Esophagus muscularis mucosa (tissue), 4 donors: ENCODE results near the gene C3orf85.

Source experiments
- EP300 ChIP-seq: sonication (generic); formaldehyde crosslinking; IDR thresholded peaks from one replicate; pipeline ENCODE4 v1.6.1; 2017; ENCODE audit warnings: antibody characterized with exemption
- POLR2A ChIP-seq: fragments of 450-650 bp; IDR thresholded peaks from one replicate; pipeline ENCODE4 v1.6.1; 2017; ENCODE audit warnings: antibody characterized with exemption, moderate library complexity, mild to moderate bottlenecking, low read depth
- POLR2AphosphoS5 ChIP-seq, 2 donors: sonication (generic); formaldehyde crosslinking; IDR thresholded peaks; one replicate each; pipeline ENCODE4 v1.6.1; 2017; ENCODE audit warnings: antibody characterized with exemption in 2 of 2
- TF ChIP-seq, protein P1 (sequence below), 3 experiments: fragments of 200-600 bp in 2 of 3; fragments of 450-650 bp in 1 of 3; sonication (generic) in 2 of 3; IDR thresholded peaks; one replicate each; pipeline ENCODE4 v1.5.1; 2017 to 2019; ENCODE audit warnings: antibody characterized with exemption in 3 of 3, mild to moderate bottlenecking in 2 of 3, moderate library complexity in 1 of 3

GRCh38 chr3:109131276-109131675 is 5.2 kb upstream of the C3orf85 start:
- TF ChIP-seq POLR2A (no peak), POLR2AphosphoS5 (IDR thresholded peaks at IDR 0.05) (no peak), EP300 (no peak)
- TF ChIP-seq, protein P1, sequence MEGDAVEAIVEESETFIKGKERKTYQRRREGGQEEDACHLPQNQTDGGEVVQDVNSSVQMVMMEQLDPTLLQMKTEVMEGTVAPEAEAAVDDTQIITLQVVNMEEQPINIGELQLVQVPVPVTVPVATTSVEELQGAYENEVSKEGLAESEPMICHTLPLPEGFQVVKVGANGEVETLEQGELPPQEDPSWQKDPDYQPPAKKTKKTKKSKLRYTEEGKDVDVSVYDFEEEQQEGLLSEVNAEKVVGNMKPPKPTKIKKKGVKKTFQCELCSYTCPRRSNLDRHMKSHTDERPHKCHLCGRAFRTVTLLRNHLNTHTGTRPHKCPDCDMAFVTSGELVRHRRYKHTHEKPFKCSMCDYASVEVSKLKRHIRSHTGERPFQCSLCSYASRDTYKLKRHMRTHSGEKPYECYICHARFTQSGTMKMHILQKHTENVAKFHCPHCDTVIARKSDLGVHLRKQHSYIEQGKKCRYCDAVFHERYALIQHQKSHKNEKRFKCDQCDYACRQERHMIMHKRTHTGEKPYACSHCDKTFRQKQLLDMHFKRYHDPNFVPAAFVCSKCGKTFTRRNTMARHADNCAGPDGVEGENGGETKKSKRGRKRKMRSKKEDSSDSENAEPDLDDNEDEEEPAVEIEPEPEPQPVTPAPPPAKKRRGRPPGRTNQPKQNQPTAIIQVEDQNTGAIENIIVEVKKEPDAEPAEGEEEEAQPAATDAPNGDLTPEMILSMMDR (IDR thresholded peaks at IDR 0.05) = no peak
